HFF-Myc (cell line): ENCODE data around the gene WTIP.

Source experiments
- DNase-seq: peaks from one replicate; pipeline ENCODE4 v3.0.0-alpha.2; 2011; ENCODE audit warnings: low read depth; ENCODE audit errors: extremely low read depth
- H3K4me3 ChIP-seq: replicated peaks from 2 replicates; pipeline ENCODE4 v1.5.1; 2011; ENCODE audit warnings: low read depth, mild to moderate bottlenecking, control low read depth, low read length
- TF ChIP-seq, protein P1 (sequence below): IDR thresholded peaks from 2 replicates; pipeline ENCODE4 v1.5.1; 2012; ENCODE audit warnings: mild to moderate bottlenecking, low read depth, low read length, control low read depth; ENCODE audit errors: missing control alignments

Gene WTIP

DNA sequence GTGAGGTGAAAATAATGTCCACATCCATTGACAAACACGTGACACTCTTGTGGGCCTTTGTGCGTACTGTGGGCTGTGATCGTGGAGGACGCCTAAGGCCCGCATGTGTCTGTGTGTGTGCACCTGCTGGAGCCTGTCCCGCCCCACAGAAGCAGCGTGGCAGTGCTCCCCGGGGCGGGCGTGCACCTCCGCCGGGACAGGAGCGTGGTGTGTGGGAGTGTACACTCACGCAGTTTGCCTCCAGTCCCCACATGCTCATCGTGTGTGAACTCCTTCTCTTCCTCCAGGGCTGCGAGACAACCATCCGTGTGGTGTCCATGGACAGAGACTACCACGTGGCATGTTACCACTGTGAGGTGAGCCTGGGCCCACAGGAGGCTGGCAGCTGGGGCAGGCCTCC is 13.9 kb downstream of the WTIP start:
- TF ChIP-seq, protein P1, sequence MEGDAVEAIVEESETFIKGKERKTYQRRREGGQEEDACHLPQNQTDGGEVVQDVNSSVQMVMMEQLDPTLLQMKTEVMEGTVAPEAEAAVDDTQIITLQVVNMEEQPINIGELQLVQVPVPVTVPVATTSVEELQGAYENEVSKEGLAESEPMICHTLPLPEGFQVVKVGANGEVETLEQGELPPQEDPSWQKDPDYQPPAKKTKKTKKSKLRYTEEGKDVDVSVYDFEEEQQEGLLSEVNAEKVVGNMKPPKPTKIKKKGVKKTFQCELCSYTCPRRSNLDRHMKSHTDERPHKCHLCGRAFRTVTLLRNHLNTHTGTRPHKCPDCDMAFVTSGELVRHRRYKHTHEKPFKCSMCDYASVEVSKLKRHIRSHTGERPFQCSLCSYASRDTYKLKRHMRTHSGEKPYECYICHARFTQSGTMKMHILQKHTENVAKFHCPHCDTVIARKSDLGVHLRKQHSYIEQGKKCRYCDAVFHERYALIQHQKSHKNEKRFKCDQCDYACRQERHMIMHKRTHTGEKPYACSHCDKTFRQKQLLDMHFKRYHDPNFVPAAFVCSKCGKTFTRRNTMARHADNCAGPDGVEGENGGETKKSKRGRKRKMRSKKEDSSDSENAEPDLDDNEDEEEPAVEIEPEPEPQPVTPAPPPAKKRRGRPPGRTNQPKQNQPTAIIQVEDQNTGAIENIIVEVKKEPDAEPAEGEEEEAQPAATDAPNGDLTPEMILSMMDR: no peak
- H3K4me3 ChIP-seq: no peak overlapping the region
- no peak for DNase-seq

DNA sequence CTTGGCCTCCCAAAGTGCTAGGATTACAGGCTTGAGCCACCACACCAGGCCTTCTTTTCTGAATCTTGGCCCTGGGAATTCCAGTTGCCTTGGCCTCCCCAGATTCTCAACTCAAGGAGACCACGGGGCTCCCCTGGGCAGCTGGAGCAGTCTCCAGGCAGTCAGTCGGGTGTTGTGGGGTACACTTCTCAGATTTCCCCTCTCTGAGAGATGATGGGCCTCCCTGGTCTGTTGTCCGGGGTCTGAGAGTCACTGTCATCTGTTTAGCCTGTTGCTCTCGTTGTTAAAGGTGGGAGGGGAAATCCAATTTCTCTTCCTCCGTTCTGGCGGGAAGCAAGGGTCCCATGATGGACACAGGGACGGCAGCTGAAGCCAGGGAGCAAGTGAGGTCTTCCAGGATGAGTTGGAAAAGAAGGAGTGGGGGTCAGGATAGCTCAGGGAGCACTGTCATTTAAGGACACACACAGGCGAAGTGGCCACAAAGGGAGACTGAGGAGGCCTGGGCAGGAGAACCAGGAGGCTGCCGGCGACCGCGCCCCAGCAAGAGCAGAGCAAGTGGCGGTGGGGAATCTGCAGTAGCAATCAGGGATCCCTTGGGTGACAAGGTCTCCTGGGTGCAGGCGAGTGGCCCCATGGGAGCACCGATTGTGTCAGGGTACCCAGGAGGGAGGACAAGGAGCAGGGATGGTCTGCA is 15.7 kb downstream of the WTIP start:
- DNase-seq: no peak
- TF ChIP-seq, protein P1: no peak
- H3K4me3 ChIP-seq: no peak overlapping the region

DNA sequence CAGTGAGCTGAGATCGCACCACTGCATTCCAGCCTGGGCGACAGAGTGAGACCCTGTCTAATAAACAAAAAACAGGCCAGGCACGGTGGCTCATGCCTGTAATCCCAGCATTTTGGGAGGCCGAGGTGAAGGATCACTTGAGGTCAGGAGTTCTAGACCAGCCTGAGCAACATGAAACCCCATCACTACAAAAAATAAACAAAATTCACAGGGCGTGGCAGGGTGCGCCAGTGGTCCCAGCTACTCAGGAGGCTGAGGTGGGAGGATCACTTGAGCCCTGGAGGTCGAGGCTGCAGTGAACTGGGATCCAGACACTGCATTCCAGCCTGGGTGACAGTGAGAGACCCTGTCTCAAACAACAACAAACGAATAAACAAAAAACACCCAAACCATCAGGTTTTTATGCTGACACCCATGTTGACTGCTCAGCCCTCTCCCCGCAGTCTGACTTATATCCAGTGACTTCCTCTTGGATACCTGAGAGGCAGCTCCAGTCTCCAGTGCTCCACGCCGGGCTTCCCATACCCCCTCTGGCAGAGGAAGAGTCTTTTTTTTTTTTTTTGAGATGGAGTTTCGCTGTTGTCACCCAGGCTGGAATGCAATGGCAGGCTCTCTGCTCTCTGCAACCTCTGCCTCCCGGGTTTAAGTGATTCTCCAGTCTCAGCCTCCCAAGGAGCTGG is 17.7 kb downstream of the WTIP start:
- TF ChIP-seq, protein P1: no peak
- no peak overlapping the region for H3K4me3 ChIP-seq
- DNase-seq: no peak

DNA sequence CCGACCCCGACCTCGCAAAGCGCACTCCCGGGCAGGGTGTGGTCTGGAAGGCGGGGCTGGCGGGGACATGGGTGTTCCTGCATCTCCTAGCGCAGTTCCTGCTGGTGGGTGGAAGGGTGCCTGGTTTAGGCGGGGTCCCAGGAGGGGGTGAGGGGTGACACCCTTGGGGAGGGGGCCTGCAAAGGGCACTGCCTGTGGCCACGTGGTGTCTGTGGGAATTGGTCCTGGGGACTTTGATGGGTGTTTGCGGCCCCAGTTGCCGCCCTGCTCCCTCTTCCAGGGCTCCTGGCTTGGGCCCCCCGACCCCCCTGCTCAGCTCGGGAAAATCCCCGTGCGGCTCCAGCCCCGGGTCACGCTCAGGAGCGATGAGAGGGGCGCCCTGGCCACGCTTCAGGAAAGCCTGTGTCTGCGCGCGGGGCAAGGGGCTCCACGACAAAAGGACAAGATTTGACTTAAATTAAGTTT is 19.1 kb downstream of the WTIP start:
- no peak for DNase-seq
- H3K4me3 ChIP-seq: no peak overlapping the region

DNA sequence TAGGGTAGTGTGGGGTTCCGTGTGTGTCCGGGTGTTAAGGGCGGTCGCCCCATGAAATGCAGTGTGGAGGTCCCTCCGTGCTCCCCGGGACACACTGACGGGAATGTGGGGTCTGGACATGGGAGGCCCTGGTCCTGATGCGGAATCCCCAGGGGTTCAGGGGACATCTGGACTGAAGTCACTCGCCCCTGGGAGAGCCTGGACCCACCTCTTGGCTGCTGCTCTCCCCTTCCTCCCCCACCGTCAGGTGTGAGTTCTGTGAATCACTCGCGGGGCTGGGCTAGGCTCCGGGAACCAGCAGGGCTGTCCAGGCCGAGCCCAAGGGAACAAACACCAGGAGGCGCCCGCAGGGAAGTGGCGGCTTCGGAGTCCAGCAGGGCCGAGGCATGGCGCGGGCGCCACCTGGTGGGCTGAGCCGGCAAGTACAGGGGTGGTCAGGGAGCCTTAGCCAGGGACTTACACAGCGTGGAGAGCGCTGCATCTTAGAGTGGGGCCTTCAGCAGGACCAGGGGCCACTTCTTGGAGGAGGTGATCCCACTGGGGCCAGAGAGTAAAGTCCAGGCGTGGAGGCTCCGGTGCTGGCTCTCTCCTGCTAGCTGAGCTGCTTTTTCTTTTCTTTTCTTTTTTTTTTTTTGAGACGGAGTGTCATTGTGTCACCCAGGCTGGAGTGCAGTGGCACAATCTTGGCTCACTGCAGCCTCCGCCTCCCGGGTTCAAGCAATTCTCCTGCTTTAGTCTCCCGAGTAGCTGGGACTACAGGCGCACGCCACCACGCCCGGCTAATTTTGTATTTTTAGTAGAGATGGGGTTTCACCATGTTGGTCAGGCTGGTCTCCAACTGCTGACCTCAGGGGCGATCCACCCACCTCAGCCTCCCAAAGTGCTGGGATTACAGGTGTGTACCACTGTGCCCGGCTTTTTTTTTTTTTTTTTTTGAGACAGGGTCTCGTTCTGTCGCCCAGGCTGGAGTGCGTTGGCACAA is 20.1 kb downstream of the WTIP start:
- TF ChIP-seq, protein P1: peak; percentile 100
- H3K4me3 ChIP-seq: no peak overlapping the region
- peak; percentile 65 for DNase-seq

More for the DNA sequence above, 19.1 kb downstream of the WTIP start:
- TF ChIP-seq, protein P1: no peak

DNA sequence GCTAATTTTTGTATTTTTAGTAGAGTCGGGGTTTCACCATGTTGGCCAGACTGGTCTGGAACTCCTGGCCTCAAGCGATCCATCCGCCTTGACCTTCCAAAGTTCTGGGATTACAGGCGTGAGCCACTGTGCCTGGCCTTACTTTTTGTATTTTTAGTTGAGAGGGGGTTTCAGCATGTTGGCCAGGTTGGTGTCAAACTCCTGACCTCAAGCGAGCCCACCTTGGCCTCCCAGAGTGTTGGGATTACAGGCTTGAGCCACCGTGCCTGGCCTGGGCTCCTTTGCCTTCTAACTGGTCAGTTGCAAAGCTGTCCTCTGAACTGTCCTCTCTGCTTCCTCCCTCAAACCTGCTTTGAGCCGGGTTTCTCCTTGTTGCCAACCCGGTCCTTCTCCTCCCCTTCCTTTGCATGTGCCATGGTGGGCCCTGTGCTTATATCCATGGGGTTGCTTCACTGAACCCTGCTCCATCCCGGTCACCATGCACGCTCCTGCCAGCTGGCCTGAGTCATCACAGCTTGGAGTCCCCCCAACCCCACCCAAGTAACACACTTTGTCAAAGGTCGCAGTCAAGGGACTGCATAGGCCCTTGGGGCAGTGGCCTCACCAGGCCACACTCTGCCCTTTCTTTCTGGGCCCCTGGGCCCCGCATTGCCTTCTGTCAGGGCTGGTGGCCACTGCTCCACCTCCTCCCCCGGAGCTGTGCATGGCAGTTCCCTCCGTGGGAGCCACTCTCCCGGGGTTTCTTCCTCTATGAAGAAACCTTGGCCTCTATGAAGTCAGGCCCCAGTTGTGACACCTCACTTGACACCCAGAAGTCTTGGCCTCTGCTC is 21.2 kb downstream of the WTIP start:
- TF ChIP-seq, protein P1: no peak
- DNase-seq: no peak
- no peak overlapping the region for H3K4me3 ChIP-seq
